DND-41 (cell line): Measurements from ENCODE around the gene RAI14.

ENCODE experiments used
- CTCF ChIP-seq: IDR thresholded peaks from 2 replicates; pipeline ENCODE4 v1.5.1; 2012; ENCODE audit warnings: borderline replicate concordance, low read length, moderate library complexity, mild to moderate bottlenecking; ENCODE audit not compliant: poor library complexity, severe bottlenecking; ENCODE audit errors: extremely low read depth
- EZH2 ChIP-seq: IDR thresholded peaks from 3 replicates; pipeline ENCODE4 v1.6.1; 2012; ENCODE audit warnings: borderline replicate concordance, low read depth, mild to moderate bottlenecking, moderate library complexity, low read length, inconsistent platforms; ENCODE audit not compliant: severe bottlenecking

DNA sequence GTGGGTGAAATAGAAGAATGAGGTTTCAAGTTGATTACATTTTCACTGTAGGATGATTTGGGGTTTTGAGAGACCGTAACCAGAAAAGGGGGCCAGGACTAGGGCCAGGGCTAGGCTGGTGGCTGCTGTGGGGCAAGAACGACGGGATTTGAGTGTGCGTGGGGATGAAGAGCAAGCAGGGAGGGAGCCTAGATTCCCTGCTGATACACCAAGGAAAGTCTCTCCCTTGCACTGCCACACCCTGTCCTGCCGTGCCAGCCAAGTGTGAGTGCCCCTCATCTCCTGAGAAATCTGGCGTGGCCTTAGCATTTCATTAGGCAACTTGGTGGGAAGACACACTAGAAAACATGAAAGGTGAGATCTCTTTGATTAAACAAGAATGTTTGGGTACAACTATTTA is 42.6 kb downstream of the RAI14 start:
- TF ChIP-seq CTCF (no peak), EZH2 (no peak)
